HFFc6 (cell line): ENCODE data around the gene TRIM23. TPM values are rescaled to one million over a fixed set of nuclear protein-coding genes. Genes with fewer than 3 reads are reported as not detected.

Experiments used
- DNase-seq: peaks from one replicate; pipeline ENCODE4 v3.0.0-alpha.2; 2018
- H3K27ac Mint-ChIP-seq: 2 replicates; pipeline ENCODE4 v1.8.0; 2020; ENCODE audit warnings: mild to moderate bottlenecking, mixed read lengths
- H3K27me3 Mint-ChIP-seq: 2 replicates; pipeline ENCODE4 v1.8.0; 2021; ENCODE audit warnings: mild to moderate bottlenecking, moderate library complexity, mixed read lengths; ENCODE audit not compliant: insufficient read depth
- H3K36me3 Mint-ChIP-seq: 2 replicates; pipeline ENCODE4 v1.8.0; 2021; ENCODE audit warnings: low read depth, mixed read lengths
- H3K4me1 Mint-ChIP-seq: 2 replicates; pipeline ENCODE4 v1.8.0; 2020; ENCODE audit warnings: low read depth, mixed read lengths
- H3K4me3 Mint-ChIP-seq: 2 replicates; pipeline ENCODE4 v1.8.0; 2020; ENCODE audit warnings: mild to moderate bottlenecking, moderate library complexity, mixed read lengths
- H3K9me3 Mint-ChIP-seq: 2 replicates; pipeline ENCODE4 v1.8.0; 2020; ENCODE audit warnings: mild to moderate bottlenecking, mixed read lengths
- total RNA-seq, 6 experiments: library from RNA; stranded (reverse); fragmentation: NEBNext Ultra II Directional; extraction: Animal tissue kit (Norgen Biotek cat#: 25700); gene quantifications; 2 replicates in 1 of 6; 3 replicates in 5 of 6; pipeline ENCODE4 v1.2.3, GENCODE V29; 2021
- TF ChIP-seq, protein P1 (sequence below): fragments of 200-600 bp; sonication (generic); IDR thresholded peaks from 2 replicates; pipeline ENCODE4 v1.5.0; 2021; ENCODE audit warnings: antibody characterized with exemption, mild to moderate bottlenecking

Gene TRIM23
- total RNA-seq, 6 experiments from 2014 or later = 13.1 to 18.0 (median 15.9) TPM

DNA sequence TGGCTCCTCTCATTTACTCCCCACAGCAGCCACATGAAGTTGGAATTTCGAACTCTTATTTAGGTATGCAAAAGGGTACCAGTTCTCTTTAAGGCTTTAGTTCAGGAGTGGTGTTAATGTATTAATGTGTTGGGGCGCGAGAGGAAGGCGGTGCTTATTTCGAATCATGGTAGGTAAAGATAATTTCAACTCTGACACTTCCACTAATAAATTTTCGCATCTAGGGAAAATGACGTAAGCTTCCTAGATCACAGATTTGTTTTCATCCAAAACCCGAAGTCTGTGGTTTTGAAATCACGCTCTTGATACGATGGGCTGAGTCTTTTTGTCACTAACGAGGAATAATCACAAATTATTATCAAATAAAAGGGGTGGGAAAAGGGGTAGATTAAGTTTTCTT lies 60.4 kb downstream of the TRIM23 start:
- no peaks in the 10 kb centered on the region; the same call in none of the 2 replicates for H3K27me3 Mint-ChIP-seq

GRCh38 chr5:65562731-65563701 lies 61.1 kb downstream of the TRIM23 start, which contains the start of the genes CENPK and PPWD1:
CENPK (minus strand) TSS chr5:65563168; CDS start chr5:65554907, 8,261 bp downstream.
PPWD1 (plus strand) TSS chr5:65563296; CDS start chr5:65563311, 15 bp downstream.
- H3K9me3 Mint-ChIP-seq = no peaks in the 10 kb centered on the region
- peaks cover 2% of the 10 kb centered on the region for H3K27me3 Mint-ChIP-seq
- peak; percentile 95 for DNase-seq
- H3K4me3 Mint-ChIP-seq = peak within 1 kb of the TSS; percentile 97
- peak within 1 kb of the TSS; percentile 97 for H3K27ac Mint-ChIP-seq
- peaks cover 22% of the 10 kb centered on the region for H3K36me3 Mint-ChIP-seq
- TF ChIP-seq, protein P1, sequence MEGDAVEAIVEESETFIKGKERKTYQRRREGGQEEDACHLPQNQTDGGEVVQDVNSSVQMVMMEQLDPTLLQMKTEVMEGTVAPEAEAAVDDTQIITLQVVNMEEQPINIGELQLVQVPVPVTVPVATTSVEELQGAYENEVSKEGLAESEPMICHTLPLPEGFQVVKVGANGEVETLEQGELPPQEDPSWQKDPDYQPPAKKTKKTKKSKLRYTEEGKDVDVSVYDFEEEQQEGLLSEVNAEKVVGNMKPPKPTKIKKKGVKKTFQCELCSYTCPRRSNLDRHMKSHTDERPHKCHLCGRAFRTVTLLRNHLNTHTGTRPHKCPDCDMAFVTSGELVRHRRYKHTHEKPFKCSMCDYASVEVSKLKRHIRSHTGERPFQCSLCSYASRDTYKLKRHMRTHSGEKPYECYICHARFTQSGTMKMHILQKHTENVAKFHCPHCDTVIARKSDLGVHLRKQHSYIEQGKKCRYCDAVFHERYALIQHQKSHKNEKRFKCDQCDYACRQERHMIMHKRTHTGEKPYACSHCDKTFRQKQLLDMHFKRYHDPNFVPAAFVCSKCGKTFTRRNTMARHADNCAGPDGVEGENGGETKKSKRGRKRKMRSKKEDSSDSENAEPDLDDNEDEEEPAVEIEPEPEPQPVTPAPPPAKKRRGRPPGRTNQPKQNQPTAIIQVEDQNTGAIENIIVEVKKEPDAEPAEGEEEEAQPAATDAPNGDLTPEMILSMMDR = no peak
- H3K4me1 Mint-ChIP-seq = peaks cover 55% of the 10 kb centered on the region

More for the DNA sequence above, 60.4 kb downstream of the TRIM23 start:
- Mint-ChIP-seq H3K36me3 (peaks cover 22% of the 10 kb centered on the region), H3K27ac (peak overlapping the region; percentile 97), H3K9me3 (no peaks in the 10 kb centered on the region), H3K4me3 (peak overlapping the region; percentile 97), H3K4me1 (peaks cover 49% of the 10 kb centered on the region)
- no peak for DNase-seq
- TF ChIP-seq, protein P1 = no peak

DNA sequence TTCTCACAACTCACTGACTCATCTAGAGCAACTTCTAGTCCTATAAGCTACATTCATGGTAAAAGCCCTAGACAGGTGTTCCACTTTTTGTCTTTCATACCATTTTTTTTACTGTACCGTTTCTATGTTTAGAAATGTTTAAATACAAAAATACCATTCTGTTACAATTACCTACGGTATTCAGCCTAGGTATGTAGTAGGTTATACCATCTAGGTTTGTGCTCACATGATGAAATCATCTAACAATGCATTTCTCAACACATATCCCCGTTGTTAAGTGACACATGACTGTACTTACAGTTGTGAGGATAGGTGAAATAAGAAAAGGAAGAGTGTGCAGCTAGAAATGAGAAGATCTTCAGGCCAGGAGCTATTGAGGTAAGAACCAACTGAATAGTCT lies 67.4 kb downstream of the TRIM23 start:
- TF ChIP-seq, protein P1 = no peak
- Mint-ChIP-seq H3K9me3 (no peaks in the 10 kb centered on the region), H3K36me3 (peaks cover 13% of the 10 kb centered on the region; the same call in 1 of the 2 replicates), H3K4me1 (peaks cover 44% of the 10 kb centered on the region), H3K27ac (no peak overlapping the region), H3K4me3 (no peak overlapping the region), H3K27me3 (peaks cover 2% of the 10 kb centered on the region; the same call in 1 of the 2 replicates)
- DNase-seq = no peak

DNA sequence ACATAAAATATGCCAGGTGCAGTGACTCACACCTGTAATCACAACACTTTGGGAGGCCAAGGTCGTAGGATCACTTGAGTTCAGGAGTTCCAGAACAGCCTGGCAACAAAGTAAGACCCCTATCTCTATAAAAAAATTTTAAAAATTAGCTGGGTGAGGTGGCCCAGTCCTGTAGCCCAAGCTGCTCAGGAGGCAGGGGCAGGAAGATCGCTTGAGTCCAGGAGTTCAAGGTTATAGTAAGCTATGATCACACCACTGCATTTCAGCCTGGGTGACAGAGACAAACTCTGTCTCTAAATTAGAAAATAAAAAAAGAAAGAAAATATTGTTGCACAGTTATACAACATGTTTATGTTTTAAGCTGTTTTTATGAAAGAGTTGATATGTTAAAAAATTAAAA lies 68.0 kb downstream of the TRIM23 start:
- H3K36me3 Mint-ChIP-seq = peaks cover 13% of the 10 kb centered on the region; the same call in 1 of the 2 replicates
- H3K27me3 Mint-ChIP-seq = peaks cover 2% of the 10 kb centered on the region; the same call in 1 of the 2 replicates
- peaks cover 39% of the 10 kb centered on the region for H3K4me1 Mint-ChIP-seq
- H3K9me3 Mint-ChIP-seq = no peaks in the 10 kb centered on the region
- TF ChIP-seq, protein P1 = no peak
- no peak for DNase-seq
- H3K4me3 Mint-ChIP-seq = no peak overlapping the region
- no peak overlapping the region for H3K27ac Mint-ChIP-seq

- peaks cover 2% of the 10 kb centered on the region; the same call in 1 of the 2 replicates for H3K27me3 Mint-ChIP-seq
- no peaks in the 10 kb centered on the region for H3K9me3 Mint-ChIP-seq
- H3K36me3 Mint-ChIP-seq = peaks cover 13% of the 10 kb centered on the region; the same call in 1 of the 2 replicates
- TF ChIP-seq, protein P1 = no peak
- DNase-seq = peak; percentile 10
- H3K4me1 Mint-ChIP-seq = peaks cover 35% of the 10 kb centered on the region
- peak overlapping the region; percentile 30; the same call in 1 of the 2 replicates for H3K27ac Mint-ChIP-seq
- no peak overlapping the region for H3K4me3 Mint-ChIP-seq
These were observed 68.8 kb downstream of the TRIM23 start for GRCh38 chr5:65555287-65555686.
